HEK293T (cell line): ENCODE measurements around the gene ARVCF.

Experiments used
- CTCF ChIA-PET: fragments of 350-600 bp; formaldehyde crosslinking; extraction: SDS; loops from one replicate; lab custom pipeline; 2021; ENCODE audit warnings: antibody characterized with exemption, inconsistent platforms; lab: Yijun Ruan, JAX
- POLR2A ChIA-PET: fragments of 350-600 bp; formaldehyde crosslinking; extraction: SDS; loops from one replicate; lab custom pipeline; 2020; ENCODE audit warnings: antibody characterized with exemption, inconsistent platforms; lab: Yijun Ruan, JAX
- DNase-seq: peaks from one replicate; pipeline ENCODE4 v3.0.0; 2012; ENCODE audit warnings: mixed read lengths; ENCODE audit errors: extremely low spot score
- ARNT ChIP-seq: fragments of 450-650 bp; IDR thresholded peaks from 2 replicates; pipeline ENCODE4 v1.6.1; 2017; ENCODE audit warnings: mild to moderate bottlenecking
- BHLHE40 ChIP-seq: fragments of 450-650 bp; IDR thresholded peaks from 2 replicates; pipeline ENCODE4 v1.6.1; 2016; ENCODE audit warnings: mild to moderate bottlenecking, moderate library complexity, borderline replicate concordance
- CTBP1 ChIP-seq: fragments of 450-650 bp; IDR thresholded peaks from 2 replicates; pipeline ENCODE4 v1.6.1; 2016; ENCODE audit warnings: borderline replicate concordance
- ELF4 ChIP-seq: fragments of 450-650 bp; IDR thresholded peaks from 2 replicates; pipeline ENCODE4 v1.6.1; 2017; ENCODE audit warnings: antibody characterized with exemption
- FOXA1 ChIP-seq: fragments of 450-650 bp; IDR thresholded peaks from 2 replicates; pipeline ENCODE4 v1.6.1; 2016; ENCODE audit warnings: mild to moderate bottlenecking
- FOXK2 ChIP-seq: fragments of 450-650 bp; IDR thresholded peaks from 2 replicates; pipeline ENCODE4 v1.6.1; 2016; ENCODE audit warnings: mild to moderate bottlenecking
- FOXM1 ChIP-seq: fragments of 450-650 bp; IDR thresholded peaks from 2 replicates; pipeline ENCODE4 v1.6.1; 2017; ENCODE audit warnings: mild to moderate bottlenecking, borderline replicate concordance
- HDGF ChIP-seq: fragments of 450-650 bp; IDR thresholded peaks from 2 replicates; pipeline ENCODE4 v1.6.1; 2017; ENCODE audit warnings: antibody characterized with exemption, borderline replicate concordance
- L3MBTL2 ChIP-seq: fragments of 450-650 bp; conservative IDR thresholded peaks from 2 replicates; pipeline ENCODE4 v1.6.1; 2016; ENCODE audit warnings: mild to moderate bottlenecking
- LEF1 ChIP-seq: fragments of 450-650 bp; IDR thresholded peaks from 2 replicates; pipeline ENCODE4 v1.6.1; 2017; ENCODE audit warnings: mild to moderate bottlenecking, borderline replicate concordance
- NFRKB ChIP-seq: fragments of 450-650 bp; IDR thresholded peaks from 2 replicates; pipeline ENCODE4 v1.6.1; 2016; ENCODE audit warnings: mild to moderate bottlenecking, moderate library complexity
- PKNOX1 ChIP-seq: fragments of 450-650 bp; IDR thresholded peaks from 2 replicates; pipeline ENCODE4 v1.6.1; 2016
- SP1 ChIP-seq: fragments of 450-650 bp; IDR thresholded peaks from 2 replicates; pipeline ENCODE4 v1.6.1; 2017
- SUZ12 ChIP-seq: fragments of 450-650 bp; IDR thresholded peaks from 2 replicates; pipeline ENCODE4 v1.6.1; 2016; ENCODE audit warnings: mild to moderate bottlenecking
- TARDBP ChIP-seq: fragments of 450-650 bp; IDR thresholded peaks from 2 replicates; pipeline ENCODE4 v1.6.1; 2016
- ZNF384 ChIP-seq: fragments of 450-650 bp; IDR thresholded peaks from 2 replicates; pipeline ENCODE4 v1.6.1; 2016

ARVCF gene

DNA sequence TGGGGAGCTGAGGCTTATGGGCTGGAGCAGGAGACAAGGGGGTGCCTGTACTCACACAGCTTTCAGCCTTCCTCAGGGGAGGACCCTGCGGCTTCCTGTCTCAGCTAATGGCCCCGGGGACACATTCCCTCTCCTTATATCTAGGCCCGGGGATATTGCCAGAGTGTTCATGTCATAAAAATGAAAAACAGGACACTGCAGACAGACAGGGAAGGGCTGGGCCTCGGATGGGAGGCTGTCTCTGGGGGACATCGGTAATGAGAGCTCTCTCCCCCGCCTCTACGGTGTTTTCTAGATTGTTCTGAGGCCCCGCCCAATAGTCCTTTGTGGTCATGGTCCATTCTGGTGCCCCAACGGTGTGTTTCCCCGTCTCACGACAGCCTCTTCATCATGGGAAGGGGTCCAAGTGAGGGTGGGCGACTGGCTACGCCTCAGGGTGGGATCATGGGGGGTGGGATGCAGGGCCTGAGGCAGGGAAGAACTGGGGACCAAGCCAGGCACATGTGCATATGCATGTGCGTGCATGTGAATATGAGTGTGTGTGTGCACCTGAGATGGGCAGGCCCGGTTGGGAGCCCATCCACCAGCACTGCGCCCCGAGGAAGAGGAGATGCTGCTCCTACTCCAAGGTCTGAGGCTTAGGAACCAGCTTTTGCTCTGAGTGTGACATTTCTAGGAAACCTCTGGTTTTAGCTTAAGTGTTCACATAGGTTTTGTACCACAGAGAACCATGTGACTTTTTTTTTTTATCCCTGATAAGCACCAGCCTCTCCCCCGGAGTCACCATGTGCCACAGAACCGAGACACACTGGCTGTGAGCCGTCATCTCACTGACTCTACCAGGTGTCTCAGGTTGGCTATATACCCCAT lies 5.3 kb downstream of the ARVCF start:
- ChIA-PET POLR2A (interaction anchor here (1.0 to 1.9 kb wide), 4 partner anchors 23 to 52 kb away, joined by 3 to 8 read pairs (median 4); no protein-coding TSS in a partner anchor), CTCF (interaction anchor here (0.6 to 1.7 kb wide), 2 partner anchors 281 to 507 kb away, joined by 4 to 5 read pairs; no protein-coding TSS in a partner anchor)
- TF ChIP-seq SUZ12 (no peak), PKNOX1 (no peak), L3MBTL2 (no peak), NFRKB (no peak)
- DNase-seq: no peak

DNA sequence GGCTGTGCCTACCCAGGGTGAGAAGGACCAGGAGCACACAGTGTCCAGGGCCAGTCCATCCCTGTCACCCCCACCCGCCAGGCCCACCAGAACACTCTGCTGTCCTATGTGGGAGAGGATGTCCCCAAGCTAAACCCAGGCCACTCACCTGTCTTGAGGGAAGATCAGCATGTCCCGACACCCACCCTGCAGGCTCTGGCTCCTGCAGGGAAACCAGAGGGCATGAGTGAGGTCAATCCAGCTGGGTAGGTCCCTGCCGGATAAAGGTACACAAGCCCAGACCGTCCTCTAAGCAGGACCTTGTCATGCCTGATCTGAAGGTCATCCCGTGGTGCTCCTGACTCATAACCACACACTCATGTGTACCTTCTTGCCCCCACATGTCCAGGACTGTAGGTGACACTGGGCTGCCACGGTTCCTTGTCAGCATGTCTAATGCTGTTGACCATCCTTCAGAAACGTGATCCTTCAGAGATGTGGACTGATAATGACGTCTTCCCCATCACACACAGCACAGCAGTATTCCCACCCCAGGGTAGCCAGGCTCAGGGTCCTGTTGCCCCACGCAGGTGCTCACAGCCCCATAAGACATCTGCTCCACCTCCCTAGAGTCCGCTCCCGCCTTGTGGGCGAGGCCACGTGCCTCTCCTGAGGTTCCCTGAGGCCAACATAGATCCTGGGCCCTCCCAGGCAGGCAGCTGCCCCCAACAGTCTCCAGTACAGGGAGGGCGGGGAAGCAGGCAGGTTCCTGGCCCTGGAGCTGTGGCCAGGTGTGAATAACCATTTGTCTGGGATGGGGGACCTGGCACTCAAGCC lies 6.1 kb downstream of the ARVCF start:
- ChIA-PET CTCF (no interaction called here), POLR2A (interaction anchor here (1.0 to 1.5 kb wide), 3 partner anchors 22 to 52 kb away, joined by 3 to 6 read pairs (median 3); no protein-coding TSS in a partner anchor)
- DNase-seq: no peak
- TF ChIP-seq ARNT: no peak
- TF ChIP-seq FOXK2: no peak

- TF ChIP-seq NFRKB (no peak), BHLHE40 (no peak), FOXA1 (no peak), ARNT (no peak), SUZ12 (no peak), FOXM1 (no peak), TARDBP (no peak), PKNOX1 (no peak), HDGF (no peak)
- POLR2A ChIA-PET: no interaction called here
- CTCF ChIA-PET: no interaction called here
- DNase-seq: no peak
Measured at GRCh38 chr22:20009582-20010306, 6.9 kb downstream of the ARVCF start.

DNA sequence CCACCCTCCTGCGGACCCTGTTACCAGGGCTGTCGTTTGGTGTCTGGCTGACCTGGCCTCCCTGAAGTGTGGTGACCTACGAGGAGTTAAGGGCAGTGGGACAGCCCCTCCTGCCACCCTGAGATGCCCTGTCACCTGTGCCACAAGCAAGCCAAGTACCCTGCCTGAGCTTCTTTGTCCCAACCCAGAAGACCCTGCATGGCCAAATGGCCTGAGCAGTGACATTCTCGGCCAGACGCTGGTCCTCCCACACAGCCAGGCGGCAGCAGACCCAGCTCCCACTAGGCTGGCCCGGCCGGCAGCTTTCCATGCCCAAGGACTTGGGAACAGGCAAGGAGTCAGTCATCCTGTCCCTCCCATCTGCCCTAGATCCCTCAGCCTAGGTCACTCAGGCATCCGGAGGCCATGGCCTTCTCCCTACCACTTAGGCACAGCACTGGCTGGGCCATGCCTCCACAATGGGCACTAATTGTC lies 7.6 kb downstream of the ARVCF start:
- no peak for DNase-seq
- TF ChIP-seq LEF1: no peak
- no peak for TF ChIP-seq FOXM1
- no peak for TF ChIP-seq NFRKB
- TF ChIP-seq TARDBP: no peak
- no peak for TF ChIP-seq FOXA1
- no peak for TF ChIP-seq SUZ12
- no peak for TF ChIP-seq FOXK2
- no peak for TF ChIP-seq BHLHE40
- TF ChIP-seq ELF4: no peak
- POLR2A ChIA-PET: interaction anchor here (1.3 to 2.1 kb wide), 2 partner anchors 24 to 34 kb away, joined by 3 to 5 read pairs; no protein-coding TSS in a partner anchor
- CTCF ChIA-PET: interaction anchor here (0.7 kb wide), 1 partner anchor 39 kb away, joined by 3 read pairs; no protein-coding TSS in a partner anchor

DNA sequence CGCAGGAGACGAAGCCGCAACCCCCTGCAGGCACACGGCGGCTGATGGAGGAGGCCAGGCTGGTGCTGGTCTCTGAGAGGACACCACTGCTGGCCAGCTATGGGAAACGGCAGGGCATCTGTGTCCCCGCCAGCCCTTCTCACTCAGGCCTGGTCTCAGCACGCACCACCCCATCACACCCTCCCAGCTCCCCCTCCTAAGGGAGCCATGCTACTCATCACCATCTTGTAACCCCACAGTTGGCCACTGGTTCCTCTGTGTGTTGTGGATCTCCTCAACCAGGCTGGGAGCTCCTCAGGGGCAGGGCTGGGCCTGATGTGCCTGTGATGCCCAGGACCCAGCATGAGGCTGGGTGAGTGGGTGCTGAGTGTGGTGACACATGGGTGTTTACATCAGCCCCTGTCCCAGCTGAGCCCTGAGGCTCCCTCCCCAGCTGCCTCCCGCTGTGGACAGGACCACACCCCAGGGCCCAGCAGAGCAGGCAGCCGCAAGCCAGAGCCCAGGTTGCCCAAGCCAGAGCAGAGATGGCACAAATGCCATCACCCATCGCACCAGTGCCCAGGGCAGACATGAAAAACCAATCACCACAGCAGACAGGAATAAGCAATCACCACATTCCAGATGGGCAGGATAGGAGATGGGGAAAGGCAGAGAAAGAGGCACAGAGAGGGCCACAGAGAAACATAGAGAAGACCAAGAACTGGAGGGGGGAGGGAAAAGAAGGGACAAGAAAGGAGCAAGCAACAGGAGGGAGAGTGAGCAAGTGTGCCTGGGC lies 8.2 kb downstream of the ARVCF start:
- POLR2A ChIA-PET: interaction anchor here (1.3 to 2.1 kb wide), 2 partner anchors 23 to 33 kb away, joined by 3 to 5 read pairs; no protein-coding TSS in a partner anchor
- CTCF ChIA-PET: interaction anchor here (0.6 to 0.7 kb wide), 2 partner anchors 39 to 245 kb away, joined by 3 to 4 read pairs; no protein-coding TSS in a partner anchor
- DNase-seq: no peak
- TF ChIP-seq ARNT (no peak), ZNF384 (no peak), HDGF (no peak), NFRKB (no peak), L3MBTL2 (no peak), FOXK2 (no peak), BHLHE40 (no peak), ELF4 (no peak), TARDBP (no peak), CTBP1 (no peak), SUZ12 (no peak), FOXM1 (no peak)

- CTCF ChIA-PET: interaction anchor here (0.7 kb wide), 1 partner anchor 81 kb away, joined by 3 read pairs; no protein-coding TSS in a partner anchor
- POLR2A ChIA-PET: no interaction called here
- TF ChIP-seq SUZ12 (no peak), ARNT (no peak), SP1 (no peak), FOXM1 (no peak), ELF4 (no peak)
Measured at GRCh38 chr22:20004464-20004863, 12.2 kb downstream of the ARVCF start.

More at GRCh38 chr22:20004464-20004863, 12.2 kb downstream of the ARVCF start:
- DNase-seq: no peak
